ENCODE results near the gene B4GALT6.

The B4GALT6 gene

DNA sequence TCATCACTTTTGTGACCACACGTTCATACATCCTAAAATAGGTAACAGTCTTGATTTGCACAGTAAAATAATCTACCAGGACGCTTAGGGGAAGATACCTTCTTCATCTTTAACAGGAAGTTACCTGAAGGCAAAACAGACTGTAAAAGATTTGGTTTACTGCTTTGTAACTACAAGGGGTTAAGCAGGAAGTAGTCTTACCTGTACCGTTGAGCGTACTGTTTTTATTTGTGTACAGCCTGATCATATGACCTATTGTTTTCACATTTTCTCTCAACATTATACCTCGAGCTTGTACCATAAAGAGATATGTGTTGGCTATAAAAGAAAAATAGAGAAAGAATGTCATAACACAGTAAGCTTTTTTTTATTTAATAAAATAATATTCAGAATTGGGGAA is 18.3 kb downstream of the B4GALT6 start:
- TF ChIP-seq, protein P1, sequence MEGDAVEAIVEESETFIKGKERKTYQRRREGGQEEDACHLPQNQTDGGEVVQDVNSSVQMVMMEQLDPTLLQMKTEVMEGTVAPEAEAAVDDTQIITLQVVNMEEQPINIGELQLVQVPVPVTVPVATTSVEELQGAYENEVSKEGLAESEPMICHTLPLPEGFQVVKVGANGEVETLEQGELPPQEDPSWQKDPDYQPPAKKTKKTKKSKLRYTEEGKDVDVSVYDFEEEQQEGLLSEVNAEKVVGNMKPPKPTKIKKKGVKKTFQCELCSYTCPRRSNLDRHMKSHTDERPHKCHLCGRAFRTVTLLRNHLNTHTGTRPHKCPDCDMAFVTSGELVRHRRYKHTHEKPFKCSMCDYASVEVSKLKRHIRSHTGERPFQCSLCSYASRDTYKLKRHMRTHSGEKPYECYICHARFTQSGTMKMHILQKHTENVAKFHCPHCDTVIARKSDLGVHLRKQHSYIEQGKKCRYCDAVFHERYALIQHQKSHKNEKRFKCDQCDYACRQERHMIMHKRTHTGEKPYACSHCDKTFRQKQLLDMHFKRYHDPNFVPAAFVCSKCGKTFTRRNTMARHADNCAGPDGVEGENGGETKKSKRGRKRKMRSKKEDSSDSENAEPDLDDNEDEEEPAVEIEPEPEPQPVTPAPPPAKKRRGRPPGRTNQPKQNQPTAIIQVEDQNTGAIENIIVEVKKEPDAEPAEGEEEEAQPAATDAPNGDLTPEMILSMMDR (conservative IDR thresholded peaks at IDR 0.05; ENCODE audit: low read depth, low read length) = no peak
- Histone ChIP-seq H3K79me2 (ENCODE audit: insufficient read depth, low read depth) (no peaks in the 10 kb centered on the region), H3K27ac (no peak overlapping the region)

DNA sequence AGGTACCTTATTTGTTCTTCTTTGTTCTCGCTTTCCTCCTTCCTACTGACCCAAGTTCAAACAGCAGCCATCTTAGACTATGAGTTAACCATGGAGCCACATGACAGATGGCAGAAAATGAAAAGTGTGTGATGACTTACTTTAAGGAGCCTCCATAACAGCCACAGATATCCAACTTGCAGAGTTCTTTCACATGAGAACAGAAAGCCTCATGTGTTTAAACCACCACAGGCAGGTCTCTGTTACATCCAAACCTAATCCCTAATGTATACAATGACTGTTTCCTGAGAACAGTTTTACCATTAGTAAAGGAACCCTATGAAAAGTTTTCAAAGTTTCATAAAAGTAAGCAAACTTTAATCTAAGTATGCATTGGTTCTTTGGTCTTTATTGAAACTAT is 20.3 kb downstream of the B4GALT6 start:
- H3K4me1 ChIP-seq (ENCODE audit: low read depth, poor library complexity, severe bottlenecking) = peaks cover 15% of the 10 kb centered on the region
- no peaks in the 10 kb centered on the region for H3K36me3 ChIP-seq (ENCODE audit: insufficient read depth)
- H4K20me1 ChIP-seq (ENCODE audit: insufficient read depth) = no peaks in the 10 kb centered on the region
- no peak overlapping the region for H3K4me3 ChIP-seq (IDR thresholded peaks at IDR 0.05; ENCODE audit: insufficient read depth, low read depth, low read length)
- H3K9ac ChIP-seq = no peak overlapping the region
- H2AFZ ChIP-seq (ENCODE audit: low read depth) = no peak overlapping the region
- TF ChIP-seq, protein P1 (conservative IDR thresholded peaks at IDR 0.05; ENCODE audit: low read depth, low read length) = no peak
- H3K27ac ChIP-seq = no peak overlapping the region
- no peaks in the 10 kb centered on the region for H3K27me3 ChIP-seq (ENCODE audit: insufficient read depth, low read depth)
- no peak overlapping the region for H3K4me2 ChIP-seq
- H3K79me2 ChIP-seq (ENCODE audit: insufficient read depth, low read depth) = no peaks in the 10 kb centered on the region

More for the DNA sequence above, 18.3 kb downstream of the B4GALT6 start:
- no peaks in the 10 kb centered on the region for H3K36me3 ChIP-seq (ENCODE audit: insufficient read depth)
- H3K4me1 ChIP-seq (ENCODE audit: low read depth, poor library complexity, severe bottlenecking) = no peaks in the 10 kb centered on the region
- no peak overlapping the region for H3K4me3 ChIP-seq (IDR thresholded peaks at IDR 0.05; ENCODE audit: insufficient read depth, low read depth, low read length)
- no peak overlapping the region for H2AFZ ChIP-seq (ENCODE audit: low read depth)
- no peaks in the 10 kb centered on the region for H3K27me3 ChIP-seq (ENCODE audit: insufficient read depth, low read depth)
- no peak overlapping the region for H3K9ac ChIP-seq
- no peak overlapping the region for H3K4me2 ChIP-seq
- H4K20me1 ChIP-seq (ENCODE audit: insufficient read depth) = no peaks in the 10 kb centered on the region

DNA sequence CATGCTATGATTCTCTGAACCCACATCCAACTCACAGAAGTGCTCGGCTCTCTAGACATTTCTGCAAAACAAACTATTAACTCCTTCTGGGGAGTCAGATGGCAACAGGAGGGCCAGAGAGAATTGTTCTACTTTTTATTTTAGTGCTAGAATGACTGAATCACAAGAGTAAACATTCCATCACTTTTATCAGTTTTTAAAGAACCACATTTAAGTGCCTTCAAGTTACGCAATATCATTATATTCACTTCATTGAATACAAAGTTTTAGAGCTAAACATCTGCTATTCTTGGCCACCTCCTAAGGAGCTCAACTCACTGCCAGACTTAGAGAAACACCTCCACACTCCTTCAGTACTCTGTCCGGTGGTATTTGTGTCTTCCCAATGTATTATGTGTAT is 22.4 kb downstream of the B4GALT6 start:
- Histone ChIP-seq H4K20me1 (ENCODE audit: insufficient read depth) (no peaks in the 10 kb centered on the region), H3K4me2 (no peak overlapping the region)
- TF ChIP-seq, protein P1 (conservative IDR thresholded peaks at IDR 0.05; ENCODE audit: low read depth, low read length) = no peak

DNA sequence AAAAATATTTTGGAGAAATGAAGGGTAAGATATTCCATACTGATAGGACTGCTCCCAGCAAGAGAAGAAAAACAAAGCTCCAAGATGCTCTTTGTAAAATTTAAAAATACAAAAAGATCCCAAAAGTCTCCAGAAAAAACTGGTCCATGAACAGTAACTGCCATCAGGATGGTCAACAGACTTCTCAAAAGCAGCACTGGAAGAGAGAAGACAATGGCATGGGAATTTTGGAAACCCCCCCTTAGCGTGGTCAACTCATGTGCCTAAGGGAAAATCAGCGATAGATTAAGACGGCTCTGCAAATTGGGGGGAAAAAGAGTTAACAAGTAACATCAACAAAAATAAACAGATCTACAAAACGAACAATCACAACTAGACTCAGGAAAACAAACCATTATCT is 23.6 kb downstream of the B4GALT6 start:
- H3K4me1 ChIP-seq (ENCODE audit: low read depth, poor library complexity, severe bottlenecking) = peaks cover 43% of the 10 kb centered on the region
- TF ChIP-seq, protein P1 (conservative IDR thresholded peaks at IDR 0.05; ENCODE audit: low read depth, low read length) = no peak
- no peaks in the 10 kb centered on the region for H3K36me3 ChIP-seq (ENCODE audit: insufficient read depth)
- H2AFZ ChIP-seq (ENCODE audit: low read depth) = no peak overlapping the region
- H4K20me1 ChIP-seq (ENCODE audit: insufficient read depth) = no peaks in the 10 kb centered on the region
- no peak overlapping the region for H3K4me3 ChIP-seq (IDR thresholded peaks at IDR 0.05; ENCODE audit: insufficient read depth, low read depth, low read length)
- no peaks in the 10 kb centered on the region for H3K27me3 ChIP-seq (ENCODE audit: insufficient read depth, low read depth)
- no peak overlapping the region for H3K9ac ChIP-seq
- H3K79me2 ChIP-seq (ENCODE audit: insufficient read depth, low read depth) = no peaks in the 10 kb centered on the region
- H3K4me2 ChIP-seq = no peak overlapping the region
- no peak overlapping the region for H3K27ac ChIP-seq

More for the DNA sequence above, 22.4 kb downstream of the B4GALT6 start:
- Histone ChIP-seq H3K4me3 (IDR thresholded peaks at IDR 0.05; ENCODE audit: insufficient read depth, low read depth, low read length) (no peak overlapping the region), H3K27ac (no peak overlapping the region), H3K4me1 (ENCODE audit: low read depth, poor library complexity, severe bottlenecking) (peaks cover 36% of the 10 kb centered on the region), H3K36me3 (ENCODE audit: insufficient read depth) (no peaks in the 10 kb centered on the region), H3K9ac (no peak overlapping the region), H3K79me2 (ENCODE audit: insufficient read depth, low read depth) (no peaks in the 10 kb centered on the region), H2AFZ (ENCODE audit: low read depth) (no peak overlapping the region), H3K27me3 (ENCODE audit: insufficient read depth, low read depth) (no peaks in the 10 kb centered on the region)

Measured in KMS-11 (cell line).